Renal pelvis (tissue), 4 donors: ENCODE measurements around the gene MVK. TPM values are rescaled to one million over a fixed set of nuclear protein-coding genes. Genes with fewer than 3 reads are reported as not detected.

ENCODE experiments used
- DNase-seq: peaks from one replicate; pipeline ENCODE4 v3.0.0-alpha.2; 2013
- polyA plus RNA-seq, 3 donors: library from polyadenylated mRNA; unstranded; fragments of 120-200 nt; gene quantifications; one replicate each; pipeline ENCODE4 v1.2.1, GENCODE V29; 2013; ENCODE audit not compliant: insufficient read length in 3 of 3

The MVK gene
- polyA plus RNA-seq, 3 donors = 21.6 to 26.6 (median 23.8) TPM

- no peak for DNase-seq
Observed at GRCh38 chr12:109560867-109561710, 12.5 kb upstream of the MVK start.

GRCh38 chr12:109561711-109562030 lies 11.9 kb upstream of the MVK start:
- no peak for DNase-seq

- DNase-seq = no peak
Observed at GRCh38 chr12:109562871-109563270, 10.7 kb upstream of the MVK start.

- DNase-seq = no peak
Observed at GRCh38 chr12:109563291-109564284, 10.0 kb upstream of the MVK start.

- DNase-seq = no peak
Observed at GRCh38 chr12:109566424-109566823, 7.2 kb upstream of the MVK start.

GRCh38 chr12:109567296-109567695 lies 6.3 kb upstream of the MVK start:
- DNase-seq = no peak

GRCh38 chr12:109567967-109568366 lies 5.6 kb upstream of the MVK start:
- no peak for DNase-seq

GRCh38 chr12:109568486-109568885 lies 5.1 kb upstream of the MVK start:
- DNase-seq = no peak

GRCh38 chr12:109571773-109572505 lies 1.7 kb upstream of the MVK start:
- DNase-seq = no peak

GRCh38 chr12:109572506-109572845 lies 1.1 kb upstream of the MVK start:
- DNase-seq = no peak

GRCh38 chr12:109573914-109574244 lies 285 bp downstream of the MVK start:
- DNase-seq = no peak

GRCh38 chr12:109575683-109576082 lies 2.1 kb downstream of the MVK start:
- no peak for DNase-seq

GRCh38 chr12:109577311-109577710 lies 3.7 kb downstream of the MVK start:
- DNase-seq = no peak

- peak; percentile 30 for DNase-seq
Observed at GRCh38 chr12:109578330-109578927, 4.8 kb downstream of the MVK start.

GRCh38 chr12:109579639-109580038 lies 6.0 kb downstream of the MVK start:
- no peak for DNase-seq

GRCh38 chr12:109580272-109580671 lies 6.7 kb downstream of the MVK start:
- DNase-seq = no peak

GRCh38 chr12:109580684-109581333 lies 7.2 kb downstream of the MVK start:
- no peak for DNase-seq

- no peak for DNase-seq
Observed at GRCh38 chr12:109581334-109581691, 7.7 kb downstream of the MVK start.

GRCh38 chr12:109581856-109582255 lies 8.3 kb downstream of the MVK start:
- DNase-seq = no peak

- no peak for DNase-seq
Observed at GRCh38 chr12:109582636-109583035, 9.0 kb downstream of the MVK start.

- no peak for DNase-seq
Observed at GRCh38 chr12:109583733-109584132, 10.1 kb downstream of the MVK start.
